IMR-90 (cell line): Measurements from ENCODE around the gene RPA3.

ENCODE experiments used
- CEBPB ChIP-seq: IDR thresholded peaks from 2 replicates; pipeline ENCODE4 v1.6.1; 2012; ENCODE audit warnings: low read depth, low read length, improper control_type of control experiment
- CHD1 ChIP-seq: IDR thresholded peaks from 2 replicates; pipeline ENCODE4 v1.6.1; 2012; ENCODE audit warnings: low read depth, low read length, improper control_type of control experiment
- CTCF ChIP-seq: conservative IDR thresholded peaks from 2 replicates; pipeline ENCODE4 v1.5.1; 2012; ENCODE audit warnings: mild to moderate bottlenecking, low read depth, low read length, improper control_type of control experiment
- FOS ChIP-seq: fragments of 150-350 bp; IDR thresholded peaks from 2 replicates; pipeline ENCODE4 v1.6.1; 2016; ENCODE audit warnings: low read depth, low read length
- POLR2A ChIP-seq: IDR thresholded peaks from 2 replicates; pipeline ENCODE4 v1.6.1; 2012; ENCODE audit warnings: mild to moderate bottlenecking, low read depth, low read length
- RAD21 ChIP-seq: IDR thresholded peaks from 2 replicates; pipeline ENCODE4 v1.6.1; 2012; ENCODE audit warnings: low read length, improper control_type of control experiment
- SMC3 ChIP-seq: fragments of 150-350 bp; IDR thresholded peaks from 2 replicates; pipeline ENCODE4 v1.6.1; 2016; ENCODE audit warnings: low read depth, mild to moderate bottlenecking, antibody characterized with exemption, low read length, moderate library complexity
- USF2 ChIP-seq: fragments of 150-350 bp; IDR thresholded peaks from 2 replicates; pipeline ENCODE4 v1.6.1; 2017; ENCODE audit warnings: mild to moderate bottlenecking, antibody characterized with exemption, low read length, low read depth

GRCh38 chr7:7757576-7757975 is 39.2 kb upstream of the RPA3 start:
- TF ChIP-seq CEBPB (no peak), SMC3 (no peak), CTCF (no peak), USF2 (no peak), FOS (no peak), POLR2A (no peak), RAD21 (no peak), CHD1 (no peak)
